Common myeloid progenitor, CD34-positive (primary cell): ENCODE data around the gene EZH2.

Experiments used
- CTCF ChIA-PET: fragments of 350-600 bp; sonication (Branson Sonifier 250); formaldehyde crosslinking; loops from one replicate; lab custom pipeline; 2021; ENCODE audit warnings: antibody characterized with exemption; lab: Charles Lee
- POLR2A ChIA-PET: fragments of 350-600 bp; sonication (Branson Sonifier 250); formaldehyde crosslinking; loops from one replicate; lab custom pipeline; 2021; ENCODE audit warnings: antibody characterized with exemption; lab: Charles Lee
- DNase-seq, 3 donors: peaks; one replicate each; pipeline versions ENCODE4 v3.0.0 to v3.0.0-alpha.2; 2013
- H3K27ac ChIP-seq, 2 experiments: 1 replicate in 1 of 2; 2 replicates in 1 of 2; pipeline ENCODE4 v1.7.0; 2013; ENCODE audit warnings: inconsistent platforms in 2 of 2, low read length in 2 of 2, mild to moderate bottlenecking in 2 of 2, low read depth in 1 of 2, moderate library complexity in 1 of 2; ENCODE audit not compliant: severe bottlenecking in 2 of 2, insufficient read depth in 1 of 2, poor library complexity in 1 of 2
- H3K27me3 ChIP-seq, 5 experiments: replicated peaks in 2 of 5; 1 replicate in 3 of 5; 2 replicates in 2 of 5; pipeline versions ENCODE4 v1.6.1 to v1.7.0; 2013; ENCODE audit warnings: low read length in 4 of 5, mild to moderate bottlenecking in 2 of 5, moderate library complexity in 2 of 5, inconsistent platforms in 1 of 5; ENCODE audit not compliant: insufficient read depth in 5 of 5, control insufficient read depth in 4 of 5
- H3K36me3 ChIP-seq, 4 experiments: 1 replicate in 2 of 4; 2 replicates in 2 of 4; pipeline versions ENCODE4 v1.6.1 to v1.7.0; 2013; ENCODE audit warnings: low read length in 3 of 4, control low read depth in 1 of 4, mild to moderate bottlenecking in 1 of 4; ENCODE audit not compliant: control insufficient read depth in 4 of 4, insufficient read depth in 4 of 4
- H3K4me1 ChIP-seq, 4 experiments: 1 replicate in 3 of 4; 2 replicates in 1 of 4; pipeline versions ENCODE4 v1.6.1 to v1.7.1; 2013; ENCODE audit warnings: low read length in 3 of 4, mild to moderate bottlenecking in 3 of 4, control low read depth in 1 of 4, inconsistent platforms in 1 of 4, moderate library complexity in 1 of 4; ENCODE audit not compliant: control insufficient read depth in 4 of 4, insufficient read depth in 4 of 4; ENCODE audit errors: control extremely low read depth in 1 of 4
- H3K4me3 ChIP-seq, 7 experiments: 1 replicate in 4 of 7; 2 replicates in 3 of 7; pipeline versions ENCODE4 v1.5.1 to v1.7.0; 2013; ENCODE audit warnings: mild to moderate bottlenecking in 7 of 7, low read length in 6 of 7, moderate library complexity in 6 of 7, inconsistent platforms in 2 of 7, low read depth in 2 of 7, control low read depth in 1 of 7; ENCODE audit not compliant: insufficient read depth in 4 of 7, control insufficient read depth in 1 of 7; ENCODE audit errors: extremely low read depth in 1 of 7
- H3K9me3 ChIP-seq, 5 experiments: 1 replicate in 4 of 5; 2 replicates in 1 of 5; pipeline versions ENCODE4 v1.6.1 to v1.7.1; 2013; ENCODE audit warnings: low read length in 4 of 5, mild to moderate bottlenecking in 2 of 5, inconsistent platforms in 1 of 5, low read depth in 1 of 5, moderate library complexity in 1 of 5; ENCODE audit not compliant: control insufficient read depth in 4 of 5, insufficient read depth in 2 of 5; ENCODE audit errors: control extremely low read depth in 1 of 5
- WGBS: methylation state at CpG from one replicate; pipeline ENCODE4 v1.1.5; 2013; ENCODE audit not compliant: insufficient coverage; 5-methylcytosine and 5-hydroxymethylcytosine counted together

Gene EZH2

DNA sequence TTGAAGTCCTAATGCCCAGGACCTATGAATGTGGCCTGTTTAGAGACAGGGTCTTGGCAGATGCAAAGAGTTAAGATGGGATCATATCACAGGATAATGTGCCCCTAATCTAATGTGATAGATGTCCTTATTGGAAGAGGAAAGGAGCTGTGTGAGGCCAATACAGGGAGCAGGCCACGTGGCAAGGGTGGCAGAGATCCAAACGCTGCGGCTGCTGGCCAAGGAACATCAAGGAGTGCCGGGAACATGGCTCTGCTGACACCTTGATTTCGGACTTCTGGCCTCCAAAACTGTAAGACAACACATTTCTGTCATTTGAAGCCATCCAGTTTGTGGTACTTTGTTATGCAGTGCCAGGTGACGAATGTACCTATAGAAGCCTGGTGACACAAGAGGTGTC lies 37.7 kb upstream of the EZH2 start:
- ChIA-PET CTCF (interaction anchor here (1.4 kb wide), 1 partner anchor 36 kb away, joined by 3 read pairs; no protein-coding TSS in a partner anchor), POLR2A (interaction anchor here (0.5 kb wide), 1 partner anchor 39 kb away, joined by 3 read pairs; no protein-coding TSS in a partner anchor)
- 100% methylated on average over 5 of the region's 6 CpGs for WGBS
- no peak overlapping the region for H3K4me3 ChIP-seq
- peaks cover 0 to 3% (median 2%) of the 10 kb centered on the region in 4 experiments for H3K4me1 ChIP-seq
- H3K27ac ChIP-seq: no peak overlapping the region
- H3K36me3 ChIP-seq: no peaks in the 10 kb centered on the region
- no peaks in the 10 kb centered on the region for H3K27me3 ChIP-seq
- no peak for DNase-seq
- H3K9me3 ChIP-seq: no peaks in the 10 kb centered on the region

DNA sequence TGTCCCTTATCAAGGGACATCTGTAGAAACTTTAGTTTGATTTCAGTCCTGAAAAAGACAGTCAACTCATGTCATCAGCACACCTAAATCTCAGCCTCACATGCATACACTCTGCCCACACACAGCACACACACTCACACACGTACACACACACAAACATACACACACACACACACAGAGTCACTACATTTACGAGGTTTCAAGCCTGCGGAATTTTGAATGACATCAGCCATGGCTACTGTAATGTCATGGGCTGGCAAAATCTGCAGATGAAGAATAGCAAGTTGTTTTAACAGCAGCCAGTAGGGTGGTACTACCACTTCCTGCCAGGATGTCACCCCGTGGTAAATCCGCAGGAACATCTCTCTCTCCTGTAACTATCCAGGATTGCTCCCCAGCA lies 37.1 kb upstream of the EZH2 start:
- DNase-seq: no peak
- Histone ChIP-seq H3K27me3 (no peaks in the 10 kb centered on the region), H3K36me3 (no peaks in the 10 kb centered on the region), H3K27ac (no peak overlapping the region), H3K4me3 (no peak overlapping the region), H3K9me3 (no peaks in the 10 kb centered on the region), H3K4me1 (peaks cover 0 to 3% (median 2%) of the 10 kb centered on the region in 4 experiments)
- 92% methylated on average over 5 of the region's 5 CpGs for WGBS
- ChIA-PET POLR2A (no interaction called here), CTCF (interaction anchor here (1.3 kb wide), 1 partner anchor 20 kb away, joined by 3 read pairs; no protein-coding TSS in a partner anchor)

DNA sequence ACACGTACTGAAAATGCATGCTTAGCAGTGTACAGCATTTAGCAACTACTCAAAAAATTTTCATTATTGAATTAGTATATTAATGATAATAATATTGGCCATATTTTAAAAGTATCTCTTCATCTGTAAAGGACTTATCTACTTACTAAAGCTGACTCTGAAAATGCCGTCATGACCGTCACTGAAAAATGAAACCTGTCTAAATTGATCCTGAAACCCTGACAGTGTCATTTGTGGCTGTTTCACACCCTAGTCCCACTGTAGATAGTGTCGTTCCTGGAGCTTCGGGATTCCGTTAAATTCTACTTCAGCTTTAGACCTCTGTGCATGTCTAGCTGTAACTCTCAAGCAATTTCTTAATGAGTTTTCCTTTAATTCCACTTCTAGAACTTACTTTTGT lies 35.8 kb upstream of the EZH2 start:
- ChIA-PET CTCF (interaction anchor here (1.3 to 1.9 kb wide), 2 partner anchors 11 to 21 kb away, joined by 3 to 6 read pairs; no protein-coding TSS in a partner anchor), POLR2A (no interaction called here)
- H3K9me3 ChIP-seq: no peaks in the 10 kb centered on the region
- H3K4me3 ChIP-seq: no peak overlapping the region
- no peak overlapping the region for H3K27ac ChIP-seq
- no peak for DNase-seq
- peaks cover 0 to 3% (median 2%) of the 10 kb centered on the region in 4 experiments for H3K4me1 ChIP-seq
- 96% methylated on average over 5 of the region's 6 CpGs for WGBS
- H3K36me3 ChIP-seq: no peaks in the 10 kb centered on the region
- no peaks in the 10 kb centered on the region for H3K27me3 ChIP-seq

DNA sequence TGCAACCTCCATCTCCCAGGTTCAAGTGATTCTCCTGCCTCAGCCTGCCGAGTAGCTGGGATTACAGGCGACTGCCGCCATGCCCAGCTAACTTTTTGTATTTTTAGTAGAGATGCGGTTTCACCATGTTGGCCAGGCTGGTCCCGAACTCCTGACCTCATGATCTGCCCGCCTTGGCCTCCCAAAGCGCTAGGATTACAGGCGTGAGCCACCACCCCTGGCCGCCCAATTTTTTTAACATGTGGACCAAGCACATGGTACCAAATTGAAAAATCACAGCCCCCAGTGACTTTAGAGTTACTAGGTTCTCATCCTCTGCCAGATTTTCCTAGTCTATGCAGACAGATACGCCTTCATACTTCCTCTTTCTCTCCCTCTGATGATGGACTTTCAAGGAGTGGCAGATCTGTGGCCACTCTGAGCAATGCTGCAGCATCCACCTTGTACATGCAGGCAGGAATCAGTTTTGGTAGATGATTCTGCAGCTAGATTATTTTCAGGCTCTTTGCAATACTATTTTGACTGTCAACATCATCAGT lies 34.0 kb upstream of the EZH2 start:
- no peaks in the 10 kb centered on the region for H3K36me3 ChIP-seq
- H3K4me3 ChIP-seq: no peak overlapping the region
- H3K9me3 ChIP-seq: no peaks in the 10 kb centered on the region
- peak in 2 of 3 donors; percentile 13 to 15 for DNase-seq
- POLR2A ChIA-PET: no interaction called here
- H3K27me3 ChIP-seq: no peaks in the 10 kb centered on the region
- peaks cover 0 to 7% (median 0%) of the 10 kb centered on the region in 4 experiments for H3K4me1 ChIP-seq
- 98% methylated on average over 7 of the region's 10 CpGs for WGBS
- no peak overlapping the region for H3K27ac ChIP-seq
- CTCF ChIA-PET: interaction anchor here (0.7 kb wide), 1 partner anchor 272 kb away, joined by 3 read pairs; no protein-coding TSS in a partner anchor

DNA sequence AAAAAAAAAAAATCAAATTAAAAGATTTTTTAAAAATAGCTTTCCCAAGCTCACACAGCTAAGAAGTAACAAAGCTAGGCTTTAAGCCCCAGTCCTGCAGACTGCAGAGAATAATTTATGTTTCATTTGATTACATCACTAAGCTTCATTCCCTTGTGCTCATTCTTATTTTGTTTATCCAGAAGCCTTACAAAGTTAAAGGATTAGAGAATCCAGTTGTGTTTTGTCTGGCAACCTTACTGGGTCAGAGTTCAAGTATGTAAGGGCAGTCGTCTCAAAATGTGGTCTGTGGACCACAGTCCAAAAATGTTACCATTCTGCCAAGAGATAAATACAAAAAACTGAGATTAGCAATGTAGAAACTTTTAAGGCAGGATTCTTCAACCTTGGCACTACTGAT lies 32.1 kb upstream of the EZH2 start:
- Histone ChIP-seq H3K27me3 (peaks cover 0 to 1% (median 0%) of the 10 kb centered on the region in 5 experiments), H3K4me1 (peaks cover 0 to 6% (median under 1%) of the 10 kb centered on the region in 4 experiments), H3K36me3 (no peaks in the 10 kb centered on the region), H3K27ac (no peak overlapping the region), H3K4me3 (no peak overlapping the region), H3K9me3 (no peaks in the 10 kb centered on the region)
- CTCF ChIA-PET: interaction anchor here (0.6 kb wide), 1 partner anchor 12 kb away, joined by 4 read pairs; no protein-coding TSS in a partner anchor
- DNase-seq: no peak
- WGBS: 100% methylated on average over 1 of the region's 1 CpG
- POLR2A ChIA-PET: no interaction called here

DNA sequence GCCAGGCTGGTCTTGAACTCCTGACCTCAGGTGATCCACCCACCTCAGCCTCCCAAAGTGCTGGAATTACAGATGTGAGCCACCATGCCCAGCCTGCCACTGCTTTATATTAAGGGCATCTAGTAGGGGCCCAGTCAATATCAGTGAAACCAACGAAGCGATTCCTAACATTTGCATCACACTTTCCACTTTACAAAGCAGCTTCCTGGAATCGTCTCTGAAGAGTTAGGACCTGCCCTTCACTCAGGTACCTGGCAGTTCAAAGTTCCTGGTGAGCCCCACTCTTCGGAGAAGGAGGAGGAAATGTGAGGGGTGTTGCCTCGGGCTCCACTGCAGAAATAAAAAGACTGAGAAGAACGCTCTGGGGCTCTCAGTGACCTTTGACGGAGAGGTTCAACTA lies 31.1 kb upstream of the EZH2 start:
- no peaks in the 10 kb centered on the region for H3K36me3 ChIP-seq
- POLR2A ChIA-PET: no interaction called here
- no peak for DNase-seq
- H3K4me1 ChIP-seq: peaks cover 0 to 6% (median under 1%) of the 10 kb centered on the region in 4 experiments
- H3K27me3 ChIP-seq: peaks cover 0 to 1% (median 0%) of the 10 kb centered on the region in 5 experiments
- H3K4me3 ChIP-seq: no peak overlapping the region
- WGBS: 100% methylated on average over 3 of the region's 7 CpGs
- no peak overlapping the region for H3K27ac ChIP-seq
- H3K9me3 ChIP-seq: no peaks in the 10 kb centered on the region
- CTCF ChIA-PET: no interaction called here

DNA sequence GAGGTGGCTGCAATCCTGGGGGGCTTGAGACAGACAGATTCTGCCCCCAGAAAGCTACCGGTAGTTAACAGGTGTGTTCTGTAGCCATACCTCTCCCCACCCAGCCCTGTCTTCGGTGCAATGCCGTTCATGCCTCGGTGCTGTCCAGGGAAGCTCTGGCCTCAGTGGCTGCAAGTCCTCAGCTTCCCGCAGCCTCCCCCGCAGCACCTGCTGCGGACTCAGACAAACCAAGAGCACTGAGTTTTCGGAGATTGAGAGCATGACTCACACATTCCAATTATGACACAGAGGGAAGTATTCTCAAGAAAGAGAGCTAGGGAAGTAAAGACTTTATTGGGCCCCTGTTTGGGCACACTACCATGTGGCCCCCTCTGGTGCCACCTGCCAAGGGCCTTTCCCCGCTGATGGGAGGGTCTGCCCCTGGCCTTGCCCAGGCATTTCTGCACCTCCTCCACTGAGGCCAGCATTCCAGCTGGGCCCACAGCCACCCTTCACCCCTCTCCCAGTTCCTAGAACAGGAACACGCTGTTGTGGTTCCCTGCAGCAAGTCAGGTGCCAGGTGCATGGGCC lies 30.2 kb upstream of the EZH2 start:
- peaks cover 0 to 1% (median 0%) of the 10 kb centered on the region in 5 experiments for H3K27me3 ChIP-seq
- H3K4me3 ChIP-seq: no peak overlapping the region
- ChIA-PET CTCF (interaction anchor here (0.9 kb wide), 1 partner anchor 76 kb away, joined by 3 read pairs; no protein-coding TSS in a partner anchor), POLR2A (no interaction called here)
- WGBS: 92% methylated on average over 8 of the region's 10 CpGs
- H3K4me1 ChIP-seq: peaks cover 0 to 6% (median under 1%) of the 10 kb centered on the region in 4 experiments
- no peaks in the 10 kb centered on the region for H3K9me3 ChIP-seq
- no peaks in the 10 kb centered on the region for H3K36me3 ChIP-seq
- DNase-seq: no peak
- H3K27ac ChIP-seq: no peak overlapping the region
